Neutrophil (primary cell): ENCODE results near the gene POPDC3.

Experiments
- H3K27ac ChIP-seq: fragments of 200-600 bp; sonication (generic); 2 replicates; pipeline ENCODE4 v1.5.1; 2016; ENCODE audit warnings: mild to moderate bottlenecking, moderate library complexity
- H3K27me3 ChIP-seq: fragments of 200-600 bp; sonication (generic); 2 replicates; pipeline ENCODE4 v1.6.0; 2016; ENCODE audit warnings: mild to moderate bottlenecking
- H3K36me3 ChIP-seq: fragments of 200-600 bp; sonication (generic); 2 replicates; pipeline ENCODE4 v1.5.1; 2017
- H3K4me1 ChIP-seq, 2 experiments: fragments of 200-600 bp in 1 of 2; sonication (generic) in 1 of 2; 1 replicate in 1 of 2; 2 replicates in 1 of 2; pipeline versions ENCODE4 v1.5.1 to v1.6.1; 2013 to 2016; ENCODE audit warnings: low read depth in 1 of 2, low read length in 1 of 2, mild to moderate bottlenecking in 1 of 2, moderate library complexity in 1 of 2; ENCODE audit not compliant: control insufficient read depth in 1 of 2, insufficient read depth in 1 of 2
- H3K4me3 ChIP-seq, 2 experiments: fragments of 200-600 bp in 1 of 2; sonication (generic) in 1 of 2; 1 replicate in 1 of 2; 2 replicates in 1 of 2; pipeline ENCODE4 v1.5.1; 2013 to 2016; ENCODE audit warnings: low read depth in 1 of 2, low read length in 1 of 2, mild to moderate bottlenecking in 1 of 2, moderate library complexity in 1 of 2
- H3K9me3 ChIP-seq: fragments of 200-600 bp; sonication (generic); 2 replicates; pipeline ENCODE4 v1.5.1; 2016
- TF ChIP-seq, protein P1 (sequence below): fragments of 200-600 bp; sonication (generic); IDR thresholded peaks from 2 replicates; pipeline ENCODE4 v1.5.1; 2016; ENCODE audit warnings: antibody characterized with exemption

POPDC3 gene

DNA sequence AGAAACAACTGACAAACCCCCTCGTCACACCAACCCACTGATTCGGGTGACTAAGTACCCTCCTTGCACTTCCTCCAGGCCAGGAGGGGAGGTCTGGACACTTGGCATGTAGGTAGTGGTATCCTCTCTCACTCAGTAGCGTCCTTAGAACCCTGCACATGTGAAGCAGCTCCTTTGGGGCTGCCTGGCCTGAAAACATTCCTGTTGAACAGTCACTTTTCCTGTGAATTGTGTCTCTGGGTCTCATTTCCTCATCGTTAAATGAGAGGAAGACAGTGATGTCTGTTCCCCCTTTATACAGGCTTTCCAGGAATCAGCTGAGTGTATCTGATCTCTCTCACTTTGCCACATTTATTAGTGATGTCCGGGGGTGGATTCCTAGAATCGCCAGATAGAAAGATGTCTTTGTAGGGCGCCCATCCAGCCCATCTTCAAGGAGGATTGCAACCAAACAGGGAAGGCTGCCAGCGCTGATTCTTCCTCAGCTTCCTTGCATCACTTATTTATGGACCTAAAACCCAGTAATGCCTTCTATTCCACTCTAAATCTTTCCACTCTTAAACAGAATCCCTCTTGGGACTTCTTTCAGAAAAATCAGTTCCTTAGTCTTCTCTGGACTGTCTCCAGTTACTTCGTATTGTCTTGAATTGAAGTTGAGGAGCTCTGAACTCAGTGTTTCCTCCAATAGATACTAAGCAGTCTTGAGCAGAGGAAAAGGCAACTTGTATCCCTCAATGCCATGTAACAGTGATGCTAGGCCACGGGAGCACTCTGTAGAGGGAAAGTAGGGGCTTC, 9.4 kb upstream of the POPDC3 start:
- no peaks in the 10 kb centered on the region for H3K4me1 ChIP-seq
- H3K27ac ChIP-seq: no peak overlapping the region
- no peaks in the 10 kb centered on the region for H3K9me3 ChIP-seq
- TF ChIP-seq, protein P1, sequence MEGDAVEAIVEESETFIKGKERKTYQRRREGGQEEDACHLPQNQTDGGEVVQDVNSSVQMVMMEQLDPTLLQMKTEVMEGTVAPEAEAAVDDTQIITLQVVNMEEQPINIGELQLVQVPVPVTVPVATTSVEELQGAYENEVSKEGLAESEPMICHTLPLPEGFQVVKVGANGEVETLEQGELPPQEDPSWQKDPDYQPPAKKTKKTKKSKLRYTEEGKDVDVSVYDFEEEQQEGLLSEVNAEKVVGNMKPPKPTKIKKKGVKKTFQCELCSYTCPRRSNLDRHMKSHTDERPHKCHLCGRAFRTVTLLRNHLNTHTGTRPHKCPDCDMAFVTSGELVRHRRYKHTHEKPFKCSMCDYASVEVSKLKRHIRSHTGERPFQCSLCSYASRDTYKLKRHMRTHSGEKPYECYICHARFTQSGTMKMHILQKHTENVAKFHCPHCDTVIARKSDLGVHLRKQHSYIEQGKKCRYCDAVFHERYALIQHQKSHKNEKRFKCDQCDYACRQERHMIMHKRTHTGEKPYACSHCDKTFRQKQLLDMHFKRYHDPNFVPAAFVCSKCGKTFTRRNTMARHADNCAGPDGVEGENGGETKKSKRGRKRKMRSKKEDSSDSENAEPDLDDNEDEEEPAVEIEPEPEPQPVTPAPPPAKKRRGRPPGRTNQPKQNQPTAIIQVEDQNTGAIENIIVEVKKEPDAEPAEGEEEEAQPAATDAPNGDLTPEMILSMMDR: no peak
- no peaks in the 10 kb centered on the region for H3K36me3 ChIP-seq
- H3K4me3 ChIP-seq: no peak overlapping the region
- peaks cover 18% of the 10 kb centered on the region for H3K27me3 ChIP-seq

DNA sequence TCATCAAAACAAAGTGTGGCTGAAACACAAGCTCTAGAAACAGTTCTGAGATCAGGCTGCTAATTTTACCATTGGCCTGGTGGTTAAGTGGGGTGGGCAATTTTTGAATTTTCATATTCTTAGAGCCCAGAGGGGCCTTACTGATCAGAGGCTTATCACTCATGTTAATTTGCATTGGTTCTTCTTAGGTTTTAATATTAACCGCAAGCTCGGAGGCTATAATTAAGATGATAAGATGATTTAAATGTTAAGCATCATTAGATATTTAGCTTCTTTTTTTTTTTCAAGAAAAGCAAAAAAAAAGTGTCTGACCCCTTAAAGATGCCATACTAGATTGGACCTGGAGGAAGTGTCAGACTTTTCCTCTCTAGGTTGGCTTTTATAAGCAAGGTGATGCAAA, 8.4 kb upstream of the POPDC3 start:
- Histone ChIP-seq H3K4me1 (no peaks in the 10 kb centered on the region), H3K36me3 (no peaks in the 10 kb centered on the region), H3K27ac (no peak overlapping the region), H3K27me3 (peaks cover 19% of the 10 kb centered on the region), H3K4me3 (no peak overlapping the region), H3K9me3 (no peaks in the 10 kb centered on the region)
- TF ChIP-seq, protein P1: no peak

DNA sequence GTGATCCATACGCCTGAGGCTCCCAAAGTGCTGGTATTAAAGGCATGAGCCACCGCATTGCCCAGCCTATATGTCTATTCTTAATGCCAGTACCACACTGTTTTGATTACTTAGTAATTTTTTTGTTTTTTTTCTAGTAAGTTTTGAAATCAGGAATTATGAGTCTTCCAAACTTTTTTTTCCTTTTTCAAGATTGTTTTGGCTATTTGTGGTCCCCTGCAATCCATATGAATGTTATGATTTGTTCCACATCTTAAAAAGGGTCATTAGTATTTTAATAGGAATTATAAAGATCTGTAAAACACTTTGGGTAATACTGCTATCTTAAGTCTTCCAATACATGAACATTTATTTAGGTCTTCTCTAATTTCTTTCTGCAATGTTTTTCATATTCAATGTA, 6.8 kb upstream of the POPDC3 start:
- Histone ChIP-seq H3K9me3 (no peaks in the 10 kb centered on the region), H3K4me3 (no peak overlapping the region), H3K4me1 (no peaks in the 10 kb centered on the region), H3K27me3 (peaks cover 36% of the 10 kb centered on the region), H3K36me3 (no peaks in the 10 kb centered on the region), H3K27ac (no peak overlapping the region)
- TF ChIP-seq, protein P1: no peak

DNA sequence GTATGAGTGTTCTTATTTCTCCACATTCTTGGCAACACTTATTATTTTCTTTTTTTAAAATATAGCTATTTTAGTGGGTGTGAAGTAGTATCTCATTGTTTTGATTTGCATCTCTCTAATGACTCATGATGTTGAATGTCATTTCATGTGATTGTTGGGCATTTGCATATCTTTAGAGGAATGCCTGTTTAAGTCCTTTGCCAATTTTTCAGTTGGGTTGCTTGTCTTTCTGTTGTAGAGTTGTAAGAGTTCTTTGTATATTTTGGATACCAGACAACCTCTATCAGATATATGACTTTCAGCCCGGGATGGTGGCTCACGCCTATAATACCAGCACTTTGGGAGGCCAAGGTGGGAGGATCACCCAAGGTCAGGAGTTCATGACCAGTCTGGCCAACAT, 5.1 kb upstream of the POPDC3 start:
- H3K36me3 ChIP-seq: no peaks in the 10 kb centered on the region
- H3K4me3 ChIP-seq: no peak overlapping the region
- no peak overlapping the region for H3K27ac ChIP-seq
- H3K4me1 ChIP-seq: no peaks in the 10 kb centered on the region
- TF ChIP-seq, protein P1: no peak
- no peaks in the 10 kb centered on the region for H3K9me3 ChIP-seq
- H3K27me3 ChIP-seq: peaks cover 53% of the 10 kb centered on the region

DNA sequence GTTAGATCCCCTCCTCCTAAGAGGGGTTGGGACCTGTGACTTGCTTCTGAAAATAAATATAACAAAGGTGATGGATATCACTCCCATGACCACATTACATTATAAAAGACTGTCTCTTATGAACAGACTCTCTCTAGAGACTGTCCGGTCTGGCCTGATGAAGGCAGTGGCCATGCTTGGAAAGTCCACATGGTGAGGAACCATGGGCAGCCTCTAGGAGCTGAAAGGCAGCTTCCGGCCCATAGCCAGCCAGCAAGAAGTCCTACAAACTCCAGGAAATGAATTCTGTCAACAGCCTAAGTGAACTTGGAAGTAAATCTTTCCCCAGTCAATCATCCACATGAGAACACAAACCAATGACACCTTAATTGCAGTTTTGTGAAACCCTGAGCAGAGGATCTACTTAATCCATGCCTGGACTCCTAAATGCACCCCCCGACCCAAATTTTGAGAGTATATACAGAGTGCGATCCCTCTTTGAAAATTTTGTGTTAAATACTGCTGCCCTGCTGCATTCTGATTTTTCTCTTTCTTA, 2.2 kb upstream of the POPDC3 start:
- H3K4me3 ChIP-seq: no peak overlapping the region
- no peaks in the 10 kb centered on the region for H3K36me3 ChIP-seq
- TF ChIP-seq, protein P1: no peak
- H3K27me3 ChIP-seq: peaks cover 81% of the 10 kb centered on the region
- no peak overlapping the region for H3K27ac ChIP-seq
- no peaks in the 10 kb centered on the region for H3K9me3 ChIP-seq
- no peaks in the 10 kb centered on the region for H3K4me1 ChIP-seq
